Suprapubic skin (tissue), 3 donors: ENCODE data around the gene PHLDB3.

ENCODE experiments used
- CTCF ChIP-seq, 2 donors: fragments of 200-600 bp in 1 of 2; fragments of 450-650 bp in 1 of 2; sonication (generic) in 1 of 2; IDR thresholded peaks; one replicate each; pipeline ENCODE4 v1.5.1; 2016 to 2019; ENCODE audit warnings: antibody characterized with exemption in 2 of 2, mild to moderate bottlenecking in 1 of 2, moderate library complexity in 1 of 2
- EP300 ChIP-seq: sonication (generic); formaldehyde crosslinking; IDR thresholded peaks from one replicate; pipeline ENCODE4 v1.6.1; 2017; ENCODE audit warnings: antibody characterized with exemption
- POLR2A ChIP-seq, 2 donors: fragments of 450-650 bp; IDR thresholded peaks; one replicate each; pipeline ENCODE4 v1.6.1; 2017; ENCODE audit warnings: antibody characterized with exemption in 2 of 2, mild to moderate bottlenecking in 2 of 2, moderate library complexity in 2 of 2

- no peak for TF ChIP-seq CTCF (IDR thresholded peaks at IDR 0.05)
- no peak for TF ChIP-seq POLR2A (IDR thresholded peaks at IDR 0.05)
- TF ChIP-seq EP300, result no peak
Observed at GRCh38 chr19:43548706-43549105, 44.2 kb upstream of the PHLDB3 start.
